Middle frontal gyrus (tissue), 1 donor: ENCODE measurements around the gene PTPN4.

ENCODE experiments used
- DNase-seq: peaks from one replicate; pipeline ENCODE4 v3.0.0-alpha.2; 2015; ENCODE audit warnings: low spot score; ENCODE audit errors: extremely low spot score

PTPN4 gene, protein sequence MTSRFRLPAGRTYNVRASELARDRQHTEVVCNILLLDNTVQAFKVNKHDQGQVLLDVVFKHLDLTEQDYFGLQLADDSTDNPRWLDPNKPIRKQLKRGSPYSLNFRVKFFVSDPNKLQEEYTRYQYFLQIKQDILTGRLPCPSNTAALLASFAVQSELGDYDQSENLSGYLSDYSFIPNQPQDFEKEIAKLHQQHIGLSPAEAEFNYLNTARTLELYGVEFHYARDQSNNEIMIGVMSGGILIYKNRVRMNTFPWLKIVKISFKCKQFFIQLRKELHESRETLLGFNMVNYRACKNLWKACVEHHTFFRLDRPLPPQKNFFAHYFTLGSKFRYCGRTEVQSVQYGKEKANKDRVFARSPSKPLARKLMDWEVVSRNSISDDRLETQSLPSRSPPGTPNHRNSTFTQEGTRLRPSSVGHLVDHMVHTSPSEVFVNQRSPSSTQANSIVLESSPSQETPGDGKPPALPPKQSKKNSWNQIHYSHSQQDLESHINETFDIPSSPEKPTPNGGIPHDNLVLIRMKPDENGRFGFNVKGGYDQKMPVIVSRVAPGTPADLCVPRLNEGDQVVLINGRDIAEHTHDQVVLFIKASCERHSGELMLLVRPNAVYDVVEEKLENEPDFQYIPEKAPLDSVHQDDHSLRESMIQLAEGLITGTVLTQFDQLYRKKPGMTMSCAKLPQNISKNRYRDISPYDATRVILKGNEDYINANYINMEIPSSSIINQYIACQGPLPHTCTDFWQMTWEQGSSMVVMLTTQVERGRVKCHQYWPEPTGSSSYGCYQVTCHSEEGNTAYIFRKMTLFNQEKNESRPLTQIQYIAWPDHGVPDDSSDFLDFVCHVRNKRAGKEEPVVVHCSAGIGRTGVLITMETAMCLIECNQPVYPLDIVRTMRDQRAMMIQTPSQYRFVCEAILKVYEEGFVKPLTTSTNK

DNA sequence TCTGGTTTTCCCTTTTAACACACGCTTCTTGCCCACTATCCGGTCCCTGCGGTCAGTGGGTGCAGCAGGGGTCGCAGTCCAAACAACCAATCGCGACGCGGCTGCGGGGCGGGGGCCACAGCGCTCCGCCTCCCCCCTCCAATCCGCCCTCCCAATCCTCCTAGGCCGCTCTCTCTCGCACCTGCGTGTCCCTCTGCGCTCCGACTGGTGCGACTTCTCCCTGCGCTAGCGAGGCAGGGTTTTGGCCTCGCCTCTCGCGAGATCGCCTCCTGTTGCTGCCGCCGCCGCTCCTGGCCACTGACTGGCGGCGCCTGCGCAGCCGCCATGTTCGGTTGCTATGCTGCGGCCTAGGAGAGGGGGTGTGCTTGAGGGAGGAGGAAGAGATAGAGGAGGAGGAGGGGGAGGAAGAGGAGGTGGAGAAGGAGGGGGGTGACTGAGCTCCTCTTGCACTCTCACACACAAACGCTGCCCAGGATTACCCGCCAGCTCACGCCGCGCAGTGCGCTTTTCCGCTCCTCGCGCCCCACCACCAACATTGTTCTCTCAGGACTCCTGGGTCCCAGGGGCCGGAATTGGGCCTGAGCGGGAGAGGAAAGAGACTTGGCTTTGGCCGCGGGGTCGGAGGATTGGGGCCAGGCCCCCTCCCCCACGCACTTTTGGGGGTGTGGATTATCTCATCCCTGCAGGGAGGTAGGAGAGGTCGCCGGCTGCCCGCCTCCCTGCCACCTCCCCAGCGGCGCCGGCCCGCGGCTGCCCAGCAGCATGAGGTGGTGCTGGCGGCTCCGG is at the start of gene PTPN4:
Gene PTPN4 (plus strand): TSS at position 472 of the 786 bp plus-strand sequence. CDS start 49,932 bp downstream, outside the sequence.
- DNase-seq = peak; percentile 96

DNA sequence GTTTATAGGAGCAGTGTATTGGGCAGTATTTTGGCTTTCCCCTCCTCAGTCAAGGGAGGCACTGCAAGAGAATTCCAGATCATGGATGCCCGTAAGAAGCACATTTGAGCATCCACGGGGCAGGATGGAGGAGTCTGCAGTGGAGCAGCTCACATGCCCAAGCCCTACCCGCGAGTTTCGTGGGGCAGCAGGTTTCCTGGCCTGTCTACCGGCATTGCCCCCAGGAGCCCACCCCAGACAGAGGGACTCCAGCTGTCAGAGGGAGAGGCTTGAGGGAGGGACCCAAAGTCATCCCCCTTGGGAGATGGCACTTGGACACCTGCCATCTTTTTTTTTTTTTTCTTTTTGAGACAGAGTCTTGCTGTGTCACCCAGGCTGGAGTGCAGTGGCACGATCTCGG is 49.4 kb upstream of the PTPN4 start:
- no peak for DNase-seq

DNA sequence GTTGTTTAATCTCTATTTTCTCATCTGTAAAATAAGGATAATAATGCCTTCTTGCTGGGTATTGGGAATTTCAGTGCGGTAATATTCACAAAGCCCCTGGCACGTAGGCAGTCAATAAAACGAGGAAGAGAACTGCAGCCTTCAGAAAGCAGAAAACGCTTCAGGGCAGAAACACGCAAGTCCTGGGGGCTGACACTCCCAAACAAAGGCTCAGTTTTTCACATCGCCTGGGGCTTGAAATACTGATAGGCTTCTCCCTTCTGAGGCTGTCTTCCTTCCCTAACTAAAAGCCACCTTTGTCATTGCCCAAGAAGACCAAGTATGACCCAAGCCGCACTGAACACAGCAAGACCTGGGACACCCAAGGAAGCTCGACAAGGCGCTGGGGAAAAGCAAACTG is 48.4 kb upstream of the PTPN4 start:
- no peak for DNase-seq

DNA sequence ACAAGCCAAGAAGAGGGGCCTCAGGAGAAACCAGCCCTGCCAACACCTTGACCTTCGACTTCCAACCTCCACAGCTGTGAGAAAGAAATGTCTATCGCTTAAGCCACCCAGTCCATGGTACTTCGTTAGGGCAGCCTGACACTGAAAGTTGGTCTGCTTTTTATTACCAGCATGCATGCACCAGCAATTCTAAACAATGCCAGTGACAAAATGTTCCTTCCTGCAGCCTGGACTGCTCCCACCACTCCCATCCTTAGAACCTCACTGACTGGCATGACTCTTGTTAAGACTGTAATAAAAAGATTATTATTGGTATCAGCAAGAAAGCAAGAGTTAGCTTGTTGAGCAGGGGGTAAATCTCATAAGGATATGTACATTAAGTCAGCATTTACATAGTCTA is 47.2 kb upstream of the PTPN4 start:
- no peak for DNase-seq

DNA sequence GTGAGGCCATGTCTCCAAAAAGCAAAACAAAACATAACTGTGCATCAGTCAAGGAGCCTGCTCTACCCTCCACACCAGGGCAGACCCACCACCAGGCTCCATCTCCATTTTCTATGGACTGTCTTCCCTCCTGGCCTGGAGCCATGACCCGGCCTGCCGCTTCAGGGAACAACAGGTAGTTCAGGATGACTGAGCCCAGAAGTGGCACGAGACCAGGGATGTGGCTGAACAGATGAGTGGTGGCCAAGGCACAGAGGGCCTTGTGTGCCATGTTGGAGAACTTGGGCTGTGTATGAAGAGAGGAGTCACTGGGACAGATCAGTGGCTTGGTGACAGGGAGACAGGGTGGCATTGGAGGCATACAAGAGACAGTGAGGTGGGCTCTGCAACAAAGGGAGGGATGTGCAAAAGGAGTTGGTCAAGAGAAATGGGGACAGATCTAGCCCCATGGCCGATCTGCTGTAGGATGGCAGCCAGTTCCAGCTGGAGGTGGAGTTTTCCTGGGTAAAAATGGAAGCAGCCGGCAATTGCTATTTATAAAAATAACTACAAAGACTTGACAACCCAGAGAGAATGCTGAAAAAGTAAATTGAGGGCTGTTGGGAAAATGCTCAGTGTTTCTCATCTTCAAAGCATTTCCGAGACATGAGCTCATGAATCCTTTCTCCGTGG is 45.8 kb upstream of the PTPN4 start:
- DNase-seq = no peak

DNA sequence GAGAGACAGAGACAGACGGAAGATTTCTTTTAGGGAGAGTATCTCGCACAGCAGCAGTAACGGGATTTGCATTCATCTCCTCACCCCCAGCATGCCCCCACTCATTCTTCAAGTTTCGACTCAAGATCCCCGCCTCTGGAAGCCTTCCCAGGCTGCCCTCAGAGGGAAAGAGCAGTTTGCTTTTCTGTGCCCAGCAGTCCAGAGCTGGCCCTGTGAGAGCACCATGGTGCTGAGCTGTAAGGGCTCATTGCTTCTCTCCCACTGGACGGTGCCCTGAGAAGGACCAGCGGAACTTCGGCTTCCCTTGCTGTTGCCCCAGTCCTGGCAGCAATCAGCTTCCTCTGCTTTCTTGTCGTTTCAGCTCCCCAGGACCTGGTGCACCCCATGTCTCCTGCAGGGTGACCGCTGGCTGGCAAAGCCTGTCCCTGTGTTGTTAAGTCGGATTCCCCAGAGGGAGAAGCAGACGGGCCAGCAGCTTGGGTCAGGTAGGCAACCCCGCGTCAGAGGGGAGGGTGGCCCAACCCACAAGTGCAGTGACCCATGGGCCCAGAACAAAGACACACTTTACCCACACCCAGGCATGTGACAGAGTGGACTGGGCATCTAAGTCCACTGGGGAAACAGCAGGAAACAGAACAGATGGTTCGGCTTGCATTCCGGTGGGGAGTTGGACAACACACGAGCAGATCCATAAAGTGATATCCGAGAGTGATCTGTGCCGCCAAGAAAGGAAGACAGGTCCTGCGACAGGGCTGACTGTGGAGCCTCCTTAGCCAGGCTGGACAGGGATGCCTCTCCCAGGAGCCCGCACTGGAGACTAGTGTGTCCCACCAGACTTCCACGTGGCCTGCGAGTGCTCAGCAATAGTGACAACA is 44.1 kb upstream of the PTPN4 start:
- no peak for DNase-seq

DNA sequence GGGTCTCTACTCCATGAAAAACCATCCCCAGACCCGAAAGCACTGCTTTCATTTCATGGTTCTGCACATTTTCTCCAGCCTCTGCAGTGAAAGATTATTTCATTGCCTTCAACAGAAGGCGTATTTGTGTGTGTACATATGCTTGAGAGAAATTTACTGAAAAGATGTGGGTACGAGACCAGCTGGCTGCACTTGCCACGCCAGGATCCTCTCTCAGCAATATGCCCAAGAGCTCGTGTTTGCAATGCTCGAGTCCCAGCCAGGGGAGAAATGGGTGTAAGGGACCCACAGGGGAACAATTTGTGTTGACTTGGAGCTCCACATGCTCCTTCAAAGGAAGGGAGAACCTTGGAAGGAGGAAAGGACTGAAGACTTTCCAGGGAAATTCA is 43.4 kb upstream of the PTPN4 start:
- no peak for DNase-seq

DNA sequence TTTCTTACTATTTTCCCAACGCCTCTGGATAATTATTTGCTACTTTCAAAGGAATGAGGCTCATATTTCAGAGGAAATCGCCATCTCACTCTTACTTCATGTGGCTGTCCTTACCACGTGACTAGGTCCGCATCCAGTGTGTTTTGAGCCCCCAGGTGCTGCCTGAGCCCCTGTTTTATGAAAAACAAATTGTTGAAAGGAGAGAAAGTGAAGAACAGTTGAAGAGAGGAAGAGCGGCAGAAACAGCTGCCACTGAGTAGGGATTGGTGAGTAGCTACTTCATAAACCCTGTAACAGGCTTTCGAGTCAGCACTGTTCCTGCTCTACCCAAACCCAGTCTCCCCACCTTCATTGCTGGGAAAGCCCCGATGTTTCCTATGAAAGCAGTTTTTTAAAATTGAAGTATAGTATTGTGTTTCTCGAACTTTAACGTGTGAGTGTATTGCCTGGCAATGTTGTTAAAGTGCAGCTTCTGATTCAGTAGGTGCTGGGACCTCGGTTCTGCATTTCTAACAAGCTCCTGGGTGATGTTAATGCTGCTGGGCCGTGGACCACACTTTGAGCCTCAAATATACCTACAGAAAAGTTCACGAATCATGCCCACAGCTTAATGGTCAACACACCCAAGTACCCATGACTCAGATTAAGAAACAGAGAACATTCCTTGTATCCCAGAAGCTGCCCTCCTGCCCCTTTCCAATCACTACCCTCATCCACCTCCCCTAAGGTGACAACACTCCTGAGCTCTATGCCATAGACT is 41.0 kb upstream of the PTPN4 start:
- DNase-seq = no peak

DNA sequence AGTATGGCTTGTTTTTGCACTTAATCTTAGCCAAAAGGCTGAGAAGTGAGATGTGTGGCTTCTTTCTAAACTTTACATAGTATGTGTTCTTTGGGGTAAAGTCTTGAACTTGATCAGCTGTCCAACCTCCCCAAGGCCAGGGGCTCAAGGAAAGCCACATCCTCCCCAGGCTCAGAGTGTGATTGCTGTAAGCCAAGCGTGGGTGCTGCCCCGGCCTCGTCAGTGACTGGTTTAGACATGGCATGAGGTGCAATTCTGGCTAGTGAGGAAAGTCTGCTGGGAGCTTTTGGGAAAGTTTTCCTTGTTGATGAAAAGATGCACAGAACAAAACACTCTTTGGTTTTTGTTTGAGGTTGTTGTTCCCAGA is 40.5 kb upstream of the PTPN4 start:
- DNase-seq = no peak

DNA sequence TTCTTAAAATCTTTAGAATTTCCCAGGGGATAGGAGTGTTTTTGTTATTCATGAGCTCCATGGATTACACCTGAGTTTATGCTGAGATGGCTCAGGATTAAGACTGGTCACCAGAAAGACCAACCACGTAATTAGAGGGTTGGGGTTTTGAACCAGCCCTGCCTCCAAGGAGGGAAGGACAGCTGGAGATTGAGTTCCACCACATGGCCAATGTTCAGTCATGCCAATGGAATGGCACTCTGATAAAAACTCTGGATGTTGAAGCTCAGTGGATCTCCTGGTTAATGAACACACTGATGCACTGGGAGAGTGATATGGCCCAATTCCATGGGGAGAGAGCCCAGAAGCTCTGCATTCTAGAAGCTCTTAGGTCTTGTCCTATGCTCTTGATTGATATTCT is 38.7 kb upstream of the PTPN4 start:
- no peak for DNase-seq

DNA sequence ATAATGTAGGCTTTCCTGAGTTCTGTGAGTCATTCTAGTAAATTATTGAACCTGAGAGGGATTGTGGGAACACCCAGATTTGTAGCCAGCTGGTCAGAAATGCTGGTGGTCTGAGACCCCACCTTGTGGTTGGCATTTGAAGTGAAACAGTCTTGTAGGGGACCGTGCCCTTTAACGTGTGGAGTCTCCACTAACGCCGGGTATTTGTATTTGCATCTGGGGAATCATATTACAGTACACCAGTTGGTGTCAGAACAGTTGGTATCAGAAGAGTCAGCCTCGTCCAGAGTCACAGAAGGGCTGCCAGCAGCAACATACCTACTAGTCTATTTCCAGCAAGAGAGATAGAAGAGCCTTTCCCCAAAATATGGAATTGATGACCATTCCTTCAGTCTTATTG is 38.3 kb upstream of the PTPN4 start:
- no peak for DNase-seq

DNA sequence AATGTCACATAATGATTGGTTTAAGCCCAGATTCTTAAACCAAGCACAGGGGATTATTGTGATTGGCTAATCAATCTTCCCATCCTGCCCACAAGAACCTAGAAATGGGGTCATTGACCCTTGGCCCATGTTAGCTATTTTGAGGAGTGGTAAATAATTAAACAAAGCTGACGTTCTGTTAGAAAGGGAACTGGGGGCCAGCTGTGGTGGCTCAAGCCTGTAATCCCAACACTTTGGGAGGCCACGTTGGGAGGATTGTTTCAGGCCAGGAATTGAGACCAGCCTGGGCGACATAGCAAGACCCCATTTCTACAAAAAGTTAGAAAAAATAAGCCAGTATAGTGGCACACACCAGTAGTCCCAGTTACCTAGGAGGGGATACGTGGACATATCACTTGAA is 37.8 kb upstream of the PTPN4 start:
- no peak for DNase-seq

DNA sequence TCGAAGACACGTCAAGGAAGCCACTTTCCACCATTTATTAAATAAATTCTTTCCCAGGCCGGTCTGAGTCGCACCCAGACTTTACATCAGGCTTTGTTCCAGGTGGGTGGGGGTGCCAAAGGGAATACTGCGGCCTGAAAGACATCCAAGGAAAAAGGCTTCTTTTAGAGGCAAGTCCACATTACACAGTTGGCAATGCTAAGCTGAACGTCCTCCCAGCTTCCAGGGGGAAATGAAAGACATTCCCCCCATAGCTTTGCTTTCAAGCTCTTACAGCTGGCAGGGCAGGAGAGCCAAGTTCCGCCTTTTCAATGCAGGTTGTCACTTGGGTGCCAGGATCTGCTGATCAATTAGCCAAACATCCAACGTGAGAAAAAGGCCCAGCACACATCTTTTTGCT is 36.5 kb upstream of the PTPN4 start:
- DNase-seq = no peak

DNA sequence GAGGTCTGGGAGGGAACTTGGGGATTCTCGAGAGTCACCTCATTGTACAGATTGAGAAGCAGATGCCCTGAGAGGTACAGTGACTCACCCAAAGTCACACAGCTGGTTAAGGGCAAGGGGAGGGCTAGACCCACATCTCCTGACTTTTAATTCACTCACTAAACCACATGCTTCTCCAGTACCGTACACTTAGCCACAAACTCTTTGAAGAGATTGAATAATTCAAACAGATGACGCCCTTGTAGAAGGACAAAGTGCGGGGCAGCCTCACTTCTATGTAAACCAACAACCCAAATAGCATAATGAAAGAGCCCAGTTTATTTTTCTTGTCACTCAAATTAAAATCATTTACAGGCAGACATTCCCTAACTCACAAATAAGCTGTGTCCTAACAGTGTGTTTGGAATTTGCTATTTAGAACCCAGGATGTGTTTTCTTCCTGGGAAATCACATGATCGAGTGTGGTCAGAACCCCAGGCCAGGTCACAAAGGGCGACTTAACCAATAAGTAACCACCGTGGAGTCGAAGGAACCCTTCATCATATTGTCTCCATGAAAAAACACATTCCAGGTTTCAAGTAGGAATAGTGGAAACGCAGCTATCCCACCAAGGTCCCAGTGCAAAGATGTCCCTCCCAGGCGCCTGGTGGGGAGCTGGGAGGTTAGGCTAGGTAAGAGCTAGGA is 35.8 kb upstream of the PTPN4 start:
- DNase-seq = no peak

DNA sequence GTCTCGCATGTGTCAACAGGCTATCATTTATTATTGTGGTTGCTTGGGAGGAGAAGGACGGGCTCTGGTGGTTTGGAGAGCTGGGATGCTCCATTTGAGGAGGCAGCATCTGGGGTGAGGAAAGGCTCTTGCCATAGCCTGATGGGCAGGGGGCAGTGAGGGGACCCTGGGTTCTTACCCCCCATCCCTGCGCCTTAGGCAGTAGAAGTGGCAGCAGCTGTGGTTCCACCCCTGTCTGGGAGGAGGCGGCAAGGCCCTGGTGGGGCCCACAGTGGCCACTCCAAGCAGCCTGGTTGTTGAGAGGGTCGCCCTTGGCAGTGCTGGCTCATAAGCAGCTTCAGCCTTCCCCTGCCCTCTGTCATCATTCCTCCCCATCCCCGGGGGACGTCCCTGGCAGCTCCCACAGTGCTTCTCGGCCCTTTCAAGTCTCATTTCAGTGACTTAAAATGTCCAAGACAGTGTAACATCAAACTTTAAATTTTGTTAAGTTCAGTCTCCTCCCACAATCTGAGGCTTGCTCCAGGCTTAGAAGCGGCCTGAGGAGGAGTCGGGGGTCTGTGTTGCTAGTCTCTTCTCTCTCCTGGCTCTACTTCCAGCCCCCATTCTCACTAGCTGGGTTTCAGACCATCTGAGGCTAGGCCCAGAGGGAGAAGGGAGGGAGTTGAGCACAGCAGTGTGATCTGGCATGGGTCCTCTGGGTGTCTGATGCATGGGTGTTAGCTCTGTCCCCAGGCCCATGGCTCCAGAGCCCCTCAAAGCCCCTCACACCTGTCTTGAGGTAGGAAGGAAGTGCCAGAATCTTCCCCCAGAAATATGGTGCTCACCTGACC is 34.9 kb upstream of the PTPN4 start:
- DNase-seq = no peak

DNA sequence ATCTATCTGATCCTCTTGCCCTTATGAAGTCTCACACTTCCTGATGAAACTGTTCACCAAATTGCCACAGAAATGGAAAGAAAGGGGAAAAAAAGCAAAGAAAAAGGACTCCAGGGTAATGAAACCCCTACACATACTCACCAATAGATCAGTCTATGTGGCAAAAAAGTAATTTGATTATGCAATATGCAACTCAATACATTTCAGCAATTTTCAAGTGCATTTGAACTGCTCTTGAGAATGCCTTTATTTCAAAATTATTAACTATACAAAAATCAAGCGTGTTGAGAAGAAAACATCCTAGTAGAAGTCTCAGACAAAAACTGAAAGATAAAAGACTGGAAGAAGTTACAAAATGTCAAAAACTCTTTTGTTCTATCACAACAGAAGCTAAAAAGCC is 32.2 kb upstream of the PTPN4 start:
- no peak for DNase-seq

DNA sequence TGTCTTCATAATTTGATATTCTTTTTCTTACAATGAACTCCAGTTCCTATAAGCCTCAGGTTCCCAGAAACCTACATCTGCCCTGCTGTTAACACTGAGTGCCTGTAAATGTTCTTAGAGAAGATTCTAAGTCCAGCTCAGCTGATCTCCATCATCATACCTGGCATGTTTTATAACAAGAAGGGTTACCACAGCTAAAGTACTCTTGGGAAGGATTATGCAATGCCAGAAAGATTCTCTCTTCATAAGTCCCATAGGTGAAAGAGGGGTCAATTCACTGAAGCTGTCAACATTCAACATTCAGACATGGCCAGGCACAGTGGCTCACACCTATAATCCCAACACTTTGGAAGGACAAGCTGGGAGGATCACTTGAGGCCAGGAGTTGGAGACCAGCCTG is 31.3 kb upstream of the PTPN4 start:
- DNase-seq = no peak

DNA sequence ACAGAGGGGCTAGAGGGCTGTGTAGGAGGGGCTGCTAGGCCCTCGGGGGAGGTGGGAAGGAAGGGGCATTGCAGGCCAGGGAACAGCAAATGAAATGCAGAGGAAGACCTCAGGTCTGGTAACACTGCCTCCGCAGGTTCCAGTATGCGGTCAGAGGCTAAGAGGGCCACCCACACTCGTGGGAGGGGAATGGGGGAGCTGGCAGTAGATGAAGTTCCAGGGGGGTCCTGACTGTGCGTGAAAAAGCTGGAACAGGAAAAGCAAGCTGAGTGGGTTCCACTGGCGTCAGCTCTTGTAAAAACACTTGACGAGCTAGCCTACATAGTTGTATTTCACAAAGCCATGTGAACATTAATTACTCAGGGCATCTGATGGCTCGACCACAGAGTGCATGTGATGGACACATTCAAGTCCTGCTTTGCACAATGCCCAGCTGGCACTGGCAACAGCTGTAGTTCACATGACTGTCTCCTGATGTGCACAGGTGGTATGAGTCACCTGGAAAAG is 29.0 kb upstream of the PTPN4 start:
- no peak for DNase-seq
